H1 (cell line): Measurements from ENCODE around the gene COL4A4.

Experiments used
- JUND ChIP-seq: IDR thresholded peaks from 2 replicates; pipeline ENCODE4 v1.6.1; 2011; ENCODE audit warnings: mild to moderate bottlenecking, improper control_type of control experiment, low read length
- KDM5A ChIP-seq: fragments of 200-600 bp; IDR thresholded peaks from 2 replicates; pipeline ENCODE4 v1.7.1; 2012; ENCODE audit warnings: mild to moderate bottlenecking, low read length, inconsistent platforms, mixed read lengths
- NRF1 ChIP-seq: IDR thresholded peaks from 2 replicates; pipeline ENCODE4 v1.6.1; 2011; ENCODE audit warnings: mild to moderate bottlenecking, low read depth, low read length, improper control_type of control experiment
- TF ChIP-seq, protein P1 (sequence below), 3 experiments: IDR thresholded peaks; 1 replicate in 2 of 3; 2 replicates in 1 of 3; pipeline versions ENCODE4 v1.5.1 to v1.6.1; 2011; ENCODE audit warnings: low read length in 3 of 3, mild to moderate bottlenecking in 3 of 3, inconsistent platforms in 2 of 3, low read depth in 1 of 3, moderate library complexity in 1 of 3; ENCODE audit not compliant: insufficient read depth in 1 of 3; ENCODE audit errors: control extremely low read depth in 1 of 3

DNA sequence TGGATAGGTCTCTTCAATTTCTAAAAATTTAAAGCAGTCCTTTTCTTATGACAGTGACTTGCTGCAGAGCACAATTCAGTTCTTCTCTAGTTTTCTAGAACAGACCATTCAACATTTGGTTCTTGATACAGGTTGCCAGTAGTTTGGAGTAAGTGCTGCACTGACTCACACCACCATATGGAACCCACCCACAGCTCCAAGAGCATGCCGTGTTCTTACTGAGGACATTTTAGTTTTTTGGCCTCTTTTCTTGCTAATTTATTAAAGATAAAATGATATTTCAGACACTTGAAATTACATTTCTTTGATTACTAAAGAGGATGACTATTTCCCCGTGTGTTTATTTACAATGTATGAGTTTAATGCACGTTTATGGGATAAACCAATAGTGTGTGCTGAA is 120.0 kb downstream of the COL4A4 start:
- TF ChIP-seq, protein P1, sequence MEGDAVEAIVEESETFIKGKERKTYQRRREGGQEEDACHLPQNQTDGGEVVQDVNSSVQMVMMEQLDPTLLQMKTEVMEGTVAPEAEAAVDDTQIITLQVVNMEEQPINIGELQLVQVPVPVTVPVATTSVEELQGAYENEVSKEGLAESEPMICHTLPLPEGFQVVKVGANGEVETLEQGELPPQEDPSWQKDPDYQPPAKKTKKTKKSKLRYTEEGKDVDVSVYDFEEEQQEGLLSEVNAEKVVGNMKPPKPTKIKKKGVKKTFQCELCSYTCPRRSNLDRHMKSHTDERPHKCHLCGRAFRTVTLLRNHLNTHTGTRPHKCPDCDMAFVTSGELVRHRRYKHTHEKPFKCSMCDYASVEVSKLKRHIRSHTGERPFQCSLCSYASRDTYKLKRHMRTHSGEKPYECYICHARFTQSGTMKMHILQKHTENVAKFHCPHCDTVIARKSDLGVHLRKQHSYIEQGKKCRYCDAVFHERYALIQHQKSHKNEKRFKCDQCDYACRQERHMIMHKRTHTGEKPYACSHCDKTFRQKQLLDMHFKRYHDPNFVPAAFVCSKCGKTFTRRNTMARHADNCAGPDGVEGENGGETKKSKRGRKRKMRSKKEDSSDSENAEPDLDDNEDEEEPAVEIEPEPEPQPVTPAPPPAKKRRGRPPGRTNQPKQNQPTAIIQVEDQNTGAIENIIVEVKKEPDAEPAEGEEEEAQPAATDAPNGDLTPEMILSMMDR (IDR thresholded peaks at IDR 0.05; ENCODE audit: control extremely low read depth in 1 of 3, insufficient read depth in 1 of 3, low read depth in 1 of 3, low read length in 3 of 3) = no peak
- no peak for TF ChIP-seq JUND
- no peak for TF ChIP-seq KDM5A
- no peak for TF ChIP-seq NRF1
